ENCODE results near the gene RMDN3.

Gene RMDN3

GRCh38 chr15:40762919-40763800 is 8.1 kb upstream of the RMDN3 start:
- Histone ChIP-seq H3K4me3 (replicated peaks; ENCODE audit: insufficient read depth, low read length) (peak overlapping the region; percentile 89), H3K27me3 (ENCODE audit: insufficient read depth, poor library complexity, severe bottlenecking) (no peaks in the 10 kb centered on the region), H3K27ac (replicated peaks) (peak overlapping the region; percentile 89)
- TF ChIP-seq POLR2AphosphoS5 (IDR thresholded peaks at IDR 0.05; ENCODE audit: low read depth) (no peak), SPI1 (IDR thresholded peaks at IDR 0.05; ENCODE audit: borderline replicate concordance, low read depth) (peak; percentile 58; the same call in 1 of the 2 replicates)
- peak; percentile 45 to 46 for DNase-seq (ENCODE audit: low read depth in 1 of 2, low spot score in 1 of 2)

- Histone ChIP-seq H3K27ac (replicated peaks) (no peak overlapping the region), H3K4me3 (replicated peaks; ENCODE audit: insufficient read depth, low read length) (no peak overlapping the region), H3K27me3 (ENCODE audit: insufficient read depth, poor library complexity, severe bottlenecking) (no peaks in the 10 kb centered on the region)
- TF ChIP-seq SPI1 (IDR thresholded peaks at IDR 0.05; ENCODE audit: borderline replicate concordance, low read depth) (no peak), REST (IDR thresholded peaks at IDR 0.05; ENCODE audit: insufficient replicate concordance, low read depth) (no peak), CTCF (IDR thresholded peaks at IDR 0.05; ENCODE audit: insufficient read depth, low read length) (no peak), GABPA (IDR thresholded peaks at IDR 0.05; ENCODE audit: low read depth) (no peak), POLR2AphosphoS5 (IDR thresholded peaks at IDR 0.05; ENCODE audit: low read depth) (no peak)
- no peak for DNase-seq (ENCODE audit: low read depth in 1 of 2, low spot score in 1 of 2)
These were observed 4.9 kb upstream of the RMDN3 start for GRCh38 chr15:40759961-40760360.

- Histone ChIP-seq H3K27me3 (ENCODE audit: insufficient read depth, poor library complexity, severe bottlenecking) (no peaks in the 10 kb centered on the region), H3K27ac (replicated peaks) (no peak overlapping the region), H3K4me3 (replicated peaks; ENCODE audit: insufficient read depth, low read length) (no peak overlapping the region)
- no peak for TF ChIP-seq POLR2AphosphoS5 (IDR thresholded peaks at IDR 0.05; ENCODE audit: low read depth)
- TF ChIP-seq SPI1 (IDR thresholded peaks at IDR 0.05; ENCODE audit: borderline replicate concordance, low read depth), result no peak
- TF ChIP-seq CTCF (IDR thresholded peaks at IDR 0.05; ENCODE audit: insufficient read depth, low read length), result no peak
- TF ChIP-seq GABPA (IDR thresholded peaks at IDR 0.05; ENCODE audit: low read depth), result no peak
- TF ChIP-seq REST (IDR thresholded peaks at IDR 0.05; ENCODE audit: insufficient replicate concordance, low read depth), result no peak
- no peak for DNase-seq (ENCODE audit: low read depth in 1 of 2, low spot score in 1 of 2)
These were observed 1.9 kb upstream of the RMDN3 start for GRCh38 chr15:40756938-40757337.

GRCh38 chr15:40755812-40756208 is 756 bp upstream of the RMDN3 start:
- H3K27me3 ChIP-seq (ENCODE audit: insufficient read depth, poor library complexity, severe bottlenecking), result no peaks in the 10 kb centered on the region
- TF ChIP-seq GABPA (IDR thresholded peaks at IDR 0.05; ENCODE audit: low read depth) (no peak), CTCF (IDR thresholded peaks at IDR 0.05; ENCODE audit: insufficient read depth, low read length) (no peak), SPI1 (IDR thresholded peaks at IDR 0.05; ENCODE audit: borderline replicate concordance, low read depth) (no peak)
- peak overlapping the region; percentile 94 for H3K27ac ChIP-seq (replicated peaks)
- no peak for DNase-seq (ENCODE audit: low read depth in 1 of 2, low spot score in 1 of 2)
- no peak overlapping the region for H3K4me3 ChIP-seq (replicated peaks; ENCODE audit: insufficient read depth, low read length)
